OCI-LY1 (cell line): ENCODE measurements around the gene SNX1.

ENCODE experiments used
- H2AFZ ChIP-seq: fragments of 200-600 bp; sonication (generic), shearing (Covaris generic); 2 replicates; pipeline ENCODE4 v1.6.0; 2014; ENCODE audit warnings: antibody characterized with exemption, mild to moderate bottlenecking, low read length
- H3F3A ChIP-seq: fragments of 200-600 bp; sonication (generic), shearing (Covaris generic); 2 replicates; pipeline ENCODE4 v1.6.0; 2014; ENCODE audit warnings: mild to moderate bottlenecking, antibody characterized with exemption, low read length, moderate library complexity; ENCODE audit not compliant: insufficient read depth
- H3K27ac ChIP-seq: fragments of 200-600 bp; sonication (generic); 2 replicates; pipeline ENCODE4 v1.5.1; 2014; ENCODE audit warnings: low read length, mixed run types, mild to moderate bottlenecking, low read depth; ENCODE audit not compliant: poor library complexity, severe bottlenecking
- H3K27me3 ChIP-seq: fragments of 200-600 bp; sonication (generic); 2 replicates; pipeline ENCODE4 v1.6.0; 2014; ENCODE audit warnings: antibody characterized with exemption, mild to moderate bottlenecking, low read length, moderate library complexity; ENCODE audit not compliant: insufficient read depth
- H3K36me3 ChIP-seq: fragments of 200-600 bp; sonication (generic); 2 replicates; pipeline ENCODE4 v1.6.1; 2014; ENCODE audit warnings: mild to moderate bottlenecking, antibody characterized with exemption, low read length, moderate library complexity, mixed read lengths; ENCODE audit not compliant: insufficient read depth
- H3K4me1 ChIP-seq: fragments of 200-600 bp; sonication (generic); 2 replicates; pipeline ENCODE4 v1.5.1; 2014; ENCODE audit warnings: mild to moderate bottlenecking, low read length, moderate library complexity; ENCODE audit not compliant: insufficient read depth, severe bottlenecking
- H3K4me2 ChIP-seq: fragments of 200-600 bp; sonication (generic), shearing (Covaris generic); 2 replicates; pipeline ENCODE4 v1.6.1; 2014; ENCODE audit warnings: low read length
- H3K4me3 ChIP-seq: fragments of 200-600 bp; sonication (generic); 2 replicates; pipeline ENCODE4 v1.5.1; 2014; ENCODE audit warnings: low read length, low read depth, mild to moderate bottlenecking, mixed read lengths; ENCODE audit not compliant: poor library complexity, severe bottlenecking
- H3K79me2 ChIP-seq: fragments of 200-600 bp; shearing (Covaris generic); 2 replicates; pipeline ENCODE4 v1.6.1; 2016; ENCODE audit warnings: mixed run types, low read length, mixed read lengths; ENCODE audit not compliant: insufficient read depth
- H3K9ac ChIP-seq: fragments of 200-600 bp; sonication (generic), shearing (Covaris generic); 2 replicates; pipeline ENCODE4 v1.6.1; 2014; ENCODE audit warnings: mild to moderate bottlenecking, low read length, mixed read lengths
- H3K9me2 ChIP-seq: fragments of 200-600 bp; sonication (generic), shearing (Covaris generic); 2 replicates; pipeline ENCODE4 v1.6.1; 2014; ENCODE audit warnings: low read depth, mild to moderate bottlenecking, low read length, mixed read lengths
- H3K9me3 ChIP-seq: fragments of 200-600 bp; shearing (Covaris generic); 2 replicates; pipeline ENCODE4 v1.6.1; 2014; ENCODE audit warnings: low read length, mixed read lengths
- H4K20me1 ChIP-seq: fragments of 200-600 bp; sonication (generic), shearing (Covaris generic); 2 replicates; pipeline ENCODE4 v1.6.0; 2016; ENCODE audit warnings: mild to moderate bottlenecking, low read length; ENCODE audit not compliant: insufficient read depth
- CTCF ChIP-seq: fragments of 200-600 bp; sonication (generic), shearing (Covaris generic); IDR thresholded peaks from 2 replicates; pipeline ENCODE4 v1.5.1; 2017; ENCODE audit warnings: mild to moderate bottlenecking, antibody characterized with exemption, low read length, moderate library complexity, mixed read lengths
- EZH2 ChIP-seq: fragments of 200-600 bp; sonication (generic), shearing (Covaris generic); IDR thresholded peaks from 2 replicates; pipeline ENCODE4 v1.8.0; 2017; ENCODE audit warnings: borderline replicate concordance, mixed run types, mild to moderate bottlenecking, antibody characterized with exemption, low read length, moderate library complexity, mixed read lengths

Gene SNX1

GRCh38 chr15:64131547-64131946 lies 35.8 kb downstream of the SNX1 start:
- no peaks in the 10 kb centered on the region for H3K9me2 ChIP-seq
- no peak overlapping the region for H2AFZ ChIP-seq
- H3K9me3 ChIP-seq = no peaks in the 10 kb centered on the region
- H3K9ac ChIP-seq = no peak overlapping the region
- TF ChIP-seq CTCF = no peak
- no peak for TF ChIP-seq EZH2
- H3K4me2 ChIP-seq = no peak overlapping the region
- H3K36me3 ChIP-seq = peaks cover 89% of the 10 kb centered on the region
- no peaks in the 10 kb centered on the region for H3K27me3 ChIP-seq
- H3K4me1 ChIP-seq = no peaks in the 10 kb centered on the region
- no peaks in the 10 kb centered on the region for H3F3A ChIP-seq
- no peak overlapping the region for H3K4me3 ChIP-seq
- no peaks in the 10 kb centered on the region for H3K79me2 ChIP-seq
- H3K27ac ChIP-seq = no peak overlapping the region
- no peaks in the 10 kb centered on the region for H4K20me1 ChIP-seq

GRCh38 chr15:64132217-64132616 lies 36.4 kb downstream of the SNX1 start:
- Histone ChIP-seq H3K4me1 (no peaks in the 10 kb centered on the region), H3K4me3 (no peak overlapping the region), H3K9me3 (no peaks in the 10 kb centered on the region), H3K4me2 (no peak overlapping the region), H3K79me2 (no peaks in the 10 kb centered on the region), H3K9ac (no peak overlapping the region), H3K9me2 (no peaks in the 10 kb centered on the region), H3K36me3 (peaks cover 90% of the 10 kb centered on the region), H3F3A (no peaks in the 10 kb centered on the region), H4K20me1 (no peaks in the 10 kb centered on the region), H3K27ac (no peak overlapping the region), H2AFZ (no peak overlapping the region), H3K27me3 (no peaks in the 10 kb centered on the region)
- TF ChIP-seq EZH2 (no peak), CTCF (no peak)

GRCh38 chr15:64133623-64134344 lies 38.0 kb downstream of the SNX1 start:
- Histone ChIP-seq H3K4me1 (no peaks in the 10 kb centered on the region), H3K36me3 (peaks cover 90% of the 10 kb centered on the region), H3K4me2 (no peak overlapping the region), H3K27ac (no peak overlapping the region), H3K9me3 (no peaks in the 10 kb centered on the region), H3K4me3 (no peak overlapping the region), H3K9ac (no peak overlapping the region), H3K27me3 (no peaks in the 10 kb centered on the region), H4K20me1 (no peaks in the 10 kb centered on the region), H3K9me2 (no peaks in the 10 kb centered on the region), H3F3A (no peaks in the 10 kb centered on the region), H2AFZ (no peak overlapping the region), H3K79me2 (no peaks in the 10 kb centered on the region)
- TF ChIP-seq EZH2 (no peak), CTCF (no peak)
